HG03460 (cell line): ENCODE measurements around the gene DNAAF9.

Source experiments
- ATAC-seq: cut with Tn5 transposase; IDR thresholded peaks from one replicate; pipeline ENCODE4 v1.9.1; 2021; ENCODE audit not compliant: unreplicated experiment

DNAAF9 gene

GRCh38 chr20:3378138-3378537 lies 29.3 kb downstream of the DNAAF9 start:
- no peak for ATAC-seq

- no peak for ATAC-seq
These were observed 29.8 kb downstream of the DNAAF9 start for GRCh38 chr20:3377644-3378043.

- ATAC-seq: no peak
These were observed 33.2 kb downstream of the DNAAF9 start for GRCh38 chr20:3374296-3374695.

GRCh38 chr20:3371754-3372153 lies 35.7 kb downstream of the DNAAF9 start:
- ATAC-seq: no peak

GRCh38 chr20:3367089-3367488 lies 40.4 kb downstream of the DNAAF9 start:
- ATAC-seq: no peak

GRCh38 chr20:3364323-3365013 lies 43.0 kb downstream of the DNAAF9 start:
- no peak for ATAC-seq

GRCh38 chr20:3360752-3361151 lies 46.7 kb downstream of the DNAAF9 start:
- ATAC-seq: no peak

GRCh38 chr20:3358676-3359340 lies 48.7 kb downstream of the DNAAF9 start:
- ATAC-seq: no peak
